ENCODE measurements around the gene LEPROT.

The LEPROT gene

GRCh38 chr1:65479554-65480204 is 59.2 kb downstream of the LEPROT start:
- no peak for DNase-seq

GRCh38 chr1:65480684-65481405 is 60.4 kb downstream of the LEPROT start:
- no peak for DNase-seq

GRCh38 chr1:65483993-65484754 is 63.7 kb downstream of the LEPROT start:
- DNase-seq = no peak

All from activated gamma-delta T cell treated with Interleukin-2 at 50 U/mL for 16 hours (primary cell).